Lower leg skin (tissue), 4 donors: ENCODE data around the gene CILP. TPM values are rescaled to one million over a fixed set of nuclear protein-coding genes. Genes with fewer than 3 reads are reported as not detected.

Experiments used
- DNase-seq, 2 donors: peaks; one replicate each; pipeline ENCODE4 v3.0.0-alpha.2; 2019; ENCODE audit warnings: low spot score in 2 of 2
- H3K4me3 ChIP-seq: fragments of 200-600 bp; sonication (generic); 2 replicates; pipeline ENCODE4 v1.5.1; 2017; ENCODE audit warnings: mild to moderate bottlenecking, low read depth; ENCODE audit not compliant: poor library complexity, severe bottlenecking
- CTCF ChIP-seq, 3 donors: fragments of 450-650 bp; IDR thresholded peaks; one replicate each; pipeline ENCODE4 v1.5.1; 2016; ENCODE audit warnings: antibody characterized with exemption in 3 of 3, mild to moderate bottlenecking in 3 of 3, moderate library complexity in 2 of 3
- POLR2A ChIP-seq, 2 donors: fragments of 450-650 bp; IDR thresholded peaks; one replicate each; pipeline ENCODE4 v1.6.1; 2016 to 2017; ENCODE audit warnings: antibody characterized with exemption in 2 of 2, mild to moderate bottlenecking in 1 of 2, moderate library complexity in 1 of 2
- WGBS, 2 donors: methylation state at CpG; one replicate each; pipeline ENCODE4 v1.1.5; 2018; 5-methylcytosine and 5-hydroxymethylcytosine counted together
- intact Hi-C: fragments of 100-400 bp; cut with DNase I; formaldehyde crosslinking; loops from one replicate; pipeline ENCODE4 v1.15.0; 2023; ENCODE audit warnings: low total_unique reads
- total RNA-seq, 4 donors: library from RNA; depleted of rRNA; stranded (reverse); fragments of >200 nt; gene quantifications; one replicate each; pipeline ENCODE4 v1.1.0, GENCODE V29; 2016

CILP gene
- total RNA-seq, 4 donors from 2014 or later: 3.9 to 66.8 (median 9.3) TPM

DNA sequence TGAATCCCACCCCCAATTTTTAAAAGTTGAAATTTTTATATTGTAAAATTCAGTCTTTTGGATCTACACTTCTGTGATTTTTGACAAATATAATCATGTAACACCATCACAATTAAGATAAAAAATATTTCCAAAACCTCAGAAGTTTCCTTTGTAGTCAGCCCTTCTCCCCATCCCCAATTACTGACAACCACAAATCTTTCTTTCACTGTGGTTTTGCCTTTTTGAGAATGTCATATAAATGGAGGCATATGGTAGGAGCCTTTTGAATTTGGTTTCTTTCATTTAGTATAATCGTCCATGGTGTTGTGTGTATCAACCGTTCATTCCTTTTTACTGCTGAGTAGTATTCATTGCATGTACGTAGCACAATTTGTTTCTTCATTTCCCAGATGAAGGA, 7.9 kb upstream of the CILP start:
- H3K4me3 ChIP-seq: no peak overlapping the region
- no peak for TF ChIP-seq CTCF (IDR thresholded peaks at IDR 0.05)
- no peak for TF ChIP-seq POLR2A (IDR thresholded peaks at IDR 0.05)
- intact Hi-C loops: no loop called here
- no peak for DNase-seq
- WGBS, 2 donors: 87 to 90% methylated on average over 3 of the region's 3 CpGs

DNA sequence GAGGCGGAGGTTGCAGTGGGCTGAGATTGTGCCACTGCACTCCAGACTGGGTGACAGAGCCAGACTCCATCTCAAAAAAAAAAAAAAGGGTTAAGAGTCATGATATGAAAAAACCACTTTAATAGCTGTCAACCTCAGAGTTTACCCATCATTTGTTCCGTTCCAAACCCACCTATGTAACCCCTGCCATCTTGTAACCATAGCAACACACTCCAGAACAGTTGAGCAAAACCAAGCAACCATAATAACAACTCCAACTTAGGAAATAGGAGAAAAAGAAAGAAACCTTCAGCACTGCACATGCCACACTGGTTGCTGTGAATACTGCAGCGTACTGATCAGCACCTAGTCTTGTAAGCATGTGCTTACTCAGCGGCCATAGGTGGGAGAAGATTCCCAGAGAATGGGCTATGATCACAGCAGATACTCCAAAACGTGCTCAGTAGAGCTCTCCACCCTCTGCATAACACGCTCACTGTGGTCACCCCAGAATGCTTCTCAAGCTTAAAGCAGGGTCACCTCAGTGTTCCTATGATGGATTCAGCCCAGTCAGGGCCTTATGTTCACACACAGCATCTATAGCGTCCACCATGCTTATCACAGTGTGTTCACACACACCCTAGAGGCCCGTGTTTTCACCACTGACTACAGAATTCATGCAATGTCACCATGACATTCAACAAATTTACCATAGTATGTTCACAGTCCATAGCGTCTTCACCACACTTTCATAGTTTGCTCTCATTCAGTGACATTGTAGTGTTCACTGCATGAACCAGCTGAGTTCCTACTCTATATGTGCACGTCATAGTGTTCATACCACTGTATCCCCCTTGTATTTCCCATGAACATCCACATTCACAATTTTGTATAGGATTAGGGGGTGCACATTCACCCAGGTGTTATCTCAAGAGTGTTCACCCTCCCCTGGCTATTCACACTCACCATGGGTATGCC, 6.5 kb upstream of the CILP start:
- 84 to 89% methylated on average over 10 of the region's 10 CpGs for WGBS, 2 donors
- no peak overlapping the region for H3K4me3 ChIP-seq
- intact Hi-C loops: no loop called here
- DNase-seq: no peak
- no peak for TF ChIP-seq CTCF (IDR thresholded peaks at IDR 0.05)
- no peak for TF ChIP-seq POLR2A (IDR thresholded peaks at IDR 0.05)

DNA sequence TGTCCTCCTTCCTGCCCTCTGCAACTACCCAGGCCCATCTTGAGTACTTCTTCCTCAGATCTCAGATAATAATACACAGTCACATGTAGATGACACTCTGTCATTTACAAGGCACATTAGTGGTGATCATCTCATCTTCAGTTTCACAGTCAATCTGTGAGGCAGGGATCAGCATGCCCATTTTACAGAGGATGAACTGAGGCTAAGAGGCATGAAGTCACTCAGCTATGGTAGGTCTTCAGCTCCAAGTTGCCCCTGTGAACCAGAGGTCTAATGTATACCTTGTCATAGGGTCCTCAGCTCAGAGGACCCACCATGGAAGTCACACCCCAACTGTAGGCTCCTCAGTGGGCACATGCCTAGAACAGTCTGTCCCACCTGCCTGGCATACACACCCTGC, 4.2 kb upstream of the CILP start:
- no peak for DNase-seq
- H3K4me3 ChIP-seq: no peak overlapping the region
- intact Hi-C loops: no loop called here
- TF ChIP-seq CTCF (IDR thresholded peaks at IDR 0.05) (no peak), POLR2A (IDR thresholded peaks at IDR 0.05) (no peak)

DNA sequence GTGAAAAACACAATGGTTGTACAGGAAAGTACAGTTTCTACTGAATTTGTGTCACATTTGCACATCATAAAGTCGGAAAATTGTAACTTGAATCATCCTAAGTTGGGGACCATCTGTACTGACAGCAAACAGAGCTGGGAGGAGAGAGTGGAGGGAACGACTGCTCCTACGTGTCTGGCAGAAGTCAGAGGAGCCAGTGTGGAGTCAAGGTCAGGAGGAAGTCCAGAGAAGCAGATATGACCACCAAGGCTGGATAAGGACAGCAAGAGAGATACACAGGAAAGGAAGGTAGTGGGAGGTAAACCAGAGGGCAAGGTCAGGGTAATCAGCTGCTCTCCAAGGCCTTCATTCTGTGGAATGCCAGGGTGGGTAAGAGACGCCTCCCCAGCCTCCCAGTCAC, 2.7 kb upstream of the CILP start:
- TF ChIP-seq CTCF (IDR thresholded peaks at IDR 0.05) (no peak), POLR2A (IDR thresholded peaks at IDR 0.05) (no peak)
- intact Hi-C loops: loop anchor here (5.0 kb wide), 1 partner anchor 1288 kb away; the partner anchor contains the start of gene RPL4
- no peak overlapping the region for H3K4me3 ChIP-seq
- DNase-seq: no peak
- 88 to 92% methylated on average over 4 of the region's 4 CpGs for WGBS, 2 donors

DNA sequence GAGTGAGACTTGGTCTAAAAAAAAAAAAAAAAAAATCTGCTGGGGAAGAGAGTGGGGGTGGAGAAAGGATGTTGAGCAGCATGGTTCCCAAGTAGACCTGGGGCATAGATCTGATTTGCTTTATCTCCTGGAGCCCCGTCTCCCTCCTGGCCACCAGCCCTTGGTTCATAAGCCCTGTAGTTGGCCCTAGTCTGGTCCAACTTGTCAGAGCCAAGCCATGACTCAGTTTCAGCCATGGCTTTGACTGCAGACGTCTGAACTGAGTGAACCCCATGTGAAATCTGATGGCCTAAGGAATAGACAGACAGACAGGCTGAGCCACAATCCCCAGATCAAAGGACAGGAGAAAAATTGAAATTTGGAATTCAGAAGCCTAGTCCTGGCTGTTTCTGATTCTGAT, 2.0 kb upstream of the CILP start:
- no peak for DNase-seq
- 33 to 45% methylated on average over 2 of the region's 2 CpGs for WGBS, 2 donors
- no peak overlapping the region for H3K4me3 ChIP-seq
- TF ChIP-seq POLR2A (IDR thresholded peaks at IDR 0.05) (no peak), CTCF (IDR thresholded peaks at IDR 0.05) (no peak)
- intact Hi-C loops: loop anchor here (5.0 kb wide), 1 partner anchor 1289 kb away; the partner anchor contains the start of gene RPL4
